ENCODE measurements around the gene PRDX5.

Gene PRDX5

DNA sequence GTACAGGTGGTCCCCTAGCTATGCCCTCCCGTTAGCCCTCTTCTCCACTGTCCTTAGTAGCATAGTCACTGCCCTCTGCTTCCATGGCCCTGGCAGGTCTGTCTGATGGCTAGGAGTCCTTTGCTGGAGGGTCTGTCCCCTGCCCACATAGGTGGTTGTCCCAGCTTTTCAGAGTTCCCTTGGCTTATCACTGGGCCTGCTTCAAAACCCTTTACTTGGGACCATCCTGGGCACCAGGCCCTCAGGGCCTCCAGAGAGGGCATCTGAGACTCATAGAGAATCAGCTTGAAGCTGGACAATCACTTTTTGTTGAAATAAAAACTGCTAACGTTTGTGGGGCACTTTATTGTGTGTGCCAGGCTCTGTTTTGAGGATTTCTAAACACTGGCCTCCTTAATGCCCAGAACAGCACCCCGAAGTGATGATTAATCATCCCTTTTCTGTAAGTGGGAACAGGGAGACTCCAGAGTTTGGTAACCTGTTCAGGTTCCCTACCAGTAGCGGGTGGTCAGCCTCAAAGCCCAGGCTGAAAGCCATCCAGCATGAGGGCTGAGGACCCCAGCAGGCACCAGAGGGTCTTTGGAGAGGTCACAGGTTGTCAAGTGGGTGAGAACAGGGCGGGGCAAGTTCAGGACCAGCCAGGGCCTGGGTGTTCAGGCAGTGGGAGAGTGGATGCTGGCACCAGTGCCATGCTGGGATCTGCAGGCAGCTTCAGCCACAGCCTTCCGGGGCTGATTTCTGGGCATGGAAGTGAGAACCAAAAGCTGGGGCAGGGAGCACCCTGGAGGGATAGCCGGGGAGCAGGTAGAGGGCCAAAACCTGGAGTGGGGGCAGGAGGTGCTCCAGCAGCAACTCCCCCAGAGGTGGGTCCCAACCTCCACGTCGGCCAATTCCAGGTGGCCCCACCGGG is 27.3 kb upstream of the PRDX5 start:
- DNase-seq: no peak

DNA sequence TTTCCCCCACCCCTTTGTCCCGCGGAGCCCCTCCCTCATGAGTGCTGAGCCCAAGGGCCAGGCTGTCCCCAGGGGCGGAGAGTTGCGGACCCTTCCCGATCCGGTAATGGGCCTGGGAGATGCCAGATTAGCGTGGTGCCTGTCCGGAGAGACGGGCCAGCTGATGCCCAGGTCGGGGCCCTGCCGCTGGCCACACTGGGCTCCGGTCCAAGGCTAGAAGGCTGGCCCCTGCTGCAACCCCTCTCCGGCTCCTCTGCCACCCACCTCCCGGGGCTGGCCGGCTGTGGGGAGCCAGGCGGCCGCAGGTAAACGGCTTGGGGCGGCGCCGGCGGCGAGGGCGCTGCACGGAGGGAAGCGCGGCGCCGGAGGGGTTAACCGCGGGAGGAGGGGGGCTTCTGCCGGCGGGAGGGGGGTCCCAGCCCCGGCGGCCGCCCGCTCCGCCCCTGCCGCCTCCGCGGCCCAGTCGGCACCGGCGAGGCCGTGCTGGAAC is 26.6 kb upstream of the PRDX5 start, which contains the start of gene KCNK4:
TSS of gene KCNK4 (plus strand) at position 41 of the 490 bp plus-strand sequence. CDS start 1,717 bp downstream, outside the sequence.
- DNase-seq: no peak

DNA sequence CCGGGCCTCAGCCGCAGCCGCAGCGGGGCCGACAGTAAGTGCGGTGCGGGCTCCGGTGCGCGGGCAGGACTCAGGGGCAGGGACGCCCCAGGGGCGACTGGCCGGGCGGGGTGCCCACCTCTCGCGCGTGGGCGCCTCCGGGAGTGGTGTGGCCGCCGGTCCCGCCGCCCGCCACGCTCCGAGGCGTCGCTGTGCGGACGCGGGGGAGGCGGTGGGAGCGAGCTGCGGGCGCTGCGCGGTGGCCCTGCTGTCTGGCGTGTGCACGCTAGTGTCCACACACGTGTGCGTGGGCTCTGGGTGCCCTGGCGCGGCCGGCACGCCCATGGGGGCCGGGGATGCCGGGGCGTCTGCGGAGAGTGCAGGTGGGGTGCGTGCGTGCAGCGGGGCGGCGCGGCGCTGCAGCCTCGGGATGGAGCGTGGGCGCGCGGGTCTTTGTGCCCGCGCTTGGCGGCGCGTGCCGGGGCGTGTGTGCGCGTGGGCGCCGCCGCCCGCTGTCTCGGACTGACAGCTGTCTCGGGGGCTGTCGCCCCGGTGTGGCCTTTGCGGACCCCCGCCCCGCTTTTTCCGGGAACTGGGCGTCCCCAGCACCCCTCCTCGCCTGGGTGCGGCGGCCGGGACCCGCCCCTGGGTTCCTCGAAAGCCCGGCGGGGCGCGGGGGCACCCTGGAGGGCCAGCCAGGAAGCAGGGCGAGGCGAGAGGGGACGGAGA is 26.0 kb upstream of the PRDX5 start:
- no peak for DNase-seq

DNA sequence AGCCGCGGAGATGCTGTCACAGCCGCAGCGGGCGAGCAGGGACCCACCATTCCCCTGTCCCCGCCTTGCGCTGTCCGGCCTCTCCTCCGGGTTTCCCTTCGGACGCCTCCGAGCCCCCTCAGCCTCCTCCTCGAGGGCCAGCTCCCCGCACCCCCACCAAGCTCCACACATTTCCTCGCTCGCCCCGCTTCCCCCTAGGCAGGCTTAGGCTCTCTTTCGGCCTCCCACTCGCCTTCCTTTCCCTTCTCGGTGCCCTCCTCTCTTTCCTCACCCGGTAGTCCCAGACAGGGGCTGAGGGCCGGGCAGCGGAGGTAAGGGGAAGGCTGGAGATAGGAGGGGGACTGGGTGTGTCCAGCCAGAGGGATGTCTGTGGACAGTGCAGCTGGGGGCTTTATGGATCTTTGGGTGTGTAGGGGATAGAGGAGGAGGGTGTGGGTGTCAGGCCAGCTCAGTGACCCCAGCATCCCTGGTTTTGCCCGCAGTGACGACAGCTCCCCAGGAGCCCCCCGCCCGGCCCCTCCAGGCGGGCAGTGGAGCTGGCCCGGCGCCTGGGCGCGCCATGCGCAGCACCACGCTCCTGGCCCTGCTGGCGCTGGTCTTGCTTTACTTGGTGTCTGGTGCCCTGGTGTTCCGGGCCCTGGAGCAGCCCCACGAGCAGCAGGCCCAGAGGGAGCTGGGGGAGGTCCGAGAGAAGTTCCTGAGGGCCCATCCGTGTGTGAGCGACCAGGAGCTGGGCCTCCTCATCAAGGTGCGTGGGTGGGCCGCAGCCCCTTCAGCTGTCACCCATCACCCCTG is 25.3 kb upstream of the PRDX5 start:
- no peak for DNase-seq

DNA sequence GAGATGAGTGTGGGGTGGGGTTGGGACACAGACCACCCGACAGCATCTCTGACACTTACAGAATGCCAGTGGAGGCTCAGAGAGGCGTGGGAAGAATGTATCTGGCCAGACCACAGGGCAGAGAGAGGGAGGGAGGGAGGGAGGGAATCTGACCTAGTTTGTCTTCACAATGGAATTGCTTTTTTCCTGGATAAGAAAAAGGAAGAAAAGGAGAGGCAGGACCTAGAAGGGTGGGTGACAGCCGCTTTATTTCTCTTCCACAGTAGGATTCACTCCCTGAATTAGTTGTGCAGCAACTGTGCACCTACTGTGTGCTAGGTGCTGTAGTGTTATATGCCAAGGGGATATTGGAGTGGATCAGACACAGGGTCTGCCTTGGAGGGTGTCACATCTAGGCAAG is 23.1 kb upstream of the PRDX5 start:
- DNase-seq: no peak

DNA sequence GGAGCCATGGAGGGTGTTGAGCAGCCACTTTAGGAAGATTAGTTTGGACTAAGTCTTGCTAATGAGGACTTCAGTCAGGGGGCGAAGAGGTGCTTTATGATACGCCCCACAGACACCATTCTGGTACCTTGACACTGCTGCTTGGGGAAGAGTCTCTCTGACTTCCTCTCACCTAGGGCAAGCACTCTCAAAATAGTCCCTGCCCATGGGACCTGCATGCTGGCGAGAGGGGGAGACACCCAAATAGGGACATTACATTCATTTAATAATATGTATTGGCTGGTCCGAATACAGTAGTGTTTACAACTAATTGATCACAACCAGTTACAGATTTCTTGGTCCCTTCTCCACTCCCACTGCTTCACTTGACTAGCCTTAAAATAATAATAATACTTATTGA is 22.2 kb upstream of the PRDX5 start:
- DNase-seq: no peak

DNA sequence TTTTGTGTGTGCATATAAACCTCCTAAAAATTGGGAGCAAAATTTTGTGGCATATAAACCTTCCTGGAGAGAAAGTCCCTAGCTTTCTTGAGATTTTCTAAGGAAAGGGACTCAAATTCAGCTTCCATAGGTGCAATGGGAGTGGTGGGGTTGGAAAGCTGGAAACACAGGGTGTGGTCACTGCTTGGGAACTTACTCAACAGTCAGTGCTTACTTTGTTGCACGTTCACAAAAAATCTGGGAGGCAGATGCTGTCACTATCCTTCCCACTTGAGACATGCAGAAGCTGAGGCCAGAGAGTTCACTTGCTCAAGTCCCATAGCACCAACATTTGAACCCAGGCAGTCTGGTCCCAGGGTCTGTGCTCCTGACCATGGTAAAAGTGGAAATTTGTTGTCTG is 21.7 kb upstream of the PRDX5 start:
- no peak for DNase-seq

DNA sequence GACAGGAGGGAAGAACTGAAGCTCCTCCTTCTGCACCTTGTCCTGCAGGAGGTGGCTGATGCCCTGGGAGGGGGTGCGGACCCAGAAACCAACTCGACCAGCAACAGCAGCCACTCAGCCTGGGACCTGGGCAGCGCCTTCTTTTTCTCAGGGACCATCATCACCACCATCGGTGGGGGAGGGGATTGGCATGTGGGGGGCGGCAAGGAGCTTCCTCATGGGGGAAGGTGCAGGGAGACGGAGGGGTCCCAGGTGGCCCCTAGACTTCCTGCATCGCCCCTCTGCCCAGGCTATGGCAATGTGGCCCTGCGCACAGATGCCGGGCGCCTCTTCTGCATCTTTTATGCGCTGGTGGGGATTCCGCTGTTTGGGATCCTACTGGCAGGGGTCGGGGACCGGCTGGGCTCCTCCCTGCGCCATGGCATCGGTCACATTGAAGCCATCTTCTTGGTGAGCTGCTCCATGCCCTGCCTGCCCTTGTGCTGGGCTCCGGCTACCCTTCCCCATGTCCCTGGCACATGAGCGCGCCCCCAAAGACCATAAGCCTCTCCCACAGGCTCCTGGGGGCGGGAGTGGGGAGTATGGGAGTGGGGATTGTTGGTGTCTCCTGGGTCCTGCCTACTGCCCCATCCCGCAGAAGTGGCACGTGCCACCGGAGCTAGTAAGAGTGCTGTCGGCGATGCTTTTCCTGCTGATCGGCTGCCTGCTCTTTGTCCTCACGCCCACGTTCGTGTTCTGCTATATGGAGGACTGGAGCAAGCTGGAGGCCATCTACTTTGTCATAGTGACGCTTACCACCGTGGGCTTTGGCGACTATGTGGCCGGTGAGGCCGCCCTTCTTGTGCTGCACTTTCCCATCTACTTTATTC is 20.9 kb upstream of the PRDX5 start:
- DNase-seq: no peak

DNA sequence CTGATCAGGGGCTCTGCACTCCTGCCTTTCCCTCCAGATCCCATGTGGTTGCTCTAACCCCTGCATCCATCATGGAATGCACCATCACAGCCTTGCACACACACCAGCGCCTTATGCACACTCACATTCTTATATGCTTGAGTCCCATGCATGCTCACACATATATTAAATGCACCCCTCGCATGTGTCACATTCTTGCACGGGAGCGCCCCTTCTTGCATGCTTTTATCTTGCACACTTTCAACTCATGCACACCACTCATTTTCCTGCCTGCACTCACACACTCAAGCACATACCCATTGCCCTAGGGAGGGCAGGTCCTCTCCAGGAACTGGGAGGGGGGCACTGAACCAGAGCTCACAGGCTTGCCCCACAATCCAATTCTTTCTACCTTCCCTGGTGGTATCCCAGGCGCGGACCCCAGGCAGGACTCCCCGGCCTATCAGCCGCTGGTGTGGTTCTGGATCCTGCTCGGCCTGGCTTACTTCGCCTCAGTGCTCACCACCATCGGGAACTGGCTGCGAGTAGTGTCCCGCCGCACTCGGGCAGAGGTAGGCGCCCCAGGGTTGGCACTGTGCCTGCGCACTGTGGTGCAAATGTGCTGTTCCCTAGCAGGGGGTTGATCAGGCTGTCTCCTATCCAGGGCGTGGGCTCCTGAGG is 20.1 kb upstream of the PRDX5 start:
- no peak for DNase-seq

DNA sequence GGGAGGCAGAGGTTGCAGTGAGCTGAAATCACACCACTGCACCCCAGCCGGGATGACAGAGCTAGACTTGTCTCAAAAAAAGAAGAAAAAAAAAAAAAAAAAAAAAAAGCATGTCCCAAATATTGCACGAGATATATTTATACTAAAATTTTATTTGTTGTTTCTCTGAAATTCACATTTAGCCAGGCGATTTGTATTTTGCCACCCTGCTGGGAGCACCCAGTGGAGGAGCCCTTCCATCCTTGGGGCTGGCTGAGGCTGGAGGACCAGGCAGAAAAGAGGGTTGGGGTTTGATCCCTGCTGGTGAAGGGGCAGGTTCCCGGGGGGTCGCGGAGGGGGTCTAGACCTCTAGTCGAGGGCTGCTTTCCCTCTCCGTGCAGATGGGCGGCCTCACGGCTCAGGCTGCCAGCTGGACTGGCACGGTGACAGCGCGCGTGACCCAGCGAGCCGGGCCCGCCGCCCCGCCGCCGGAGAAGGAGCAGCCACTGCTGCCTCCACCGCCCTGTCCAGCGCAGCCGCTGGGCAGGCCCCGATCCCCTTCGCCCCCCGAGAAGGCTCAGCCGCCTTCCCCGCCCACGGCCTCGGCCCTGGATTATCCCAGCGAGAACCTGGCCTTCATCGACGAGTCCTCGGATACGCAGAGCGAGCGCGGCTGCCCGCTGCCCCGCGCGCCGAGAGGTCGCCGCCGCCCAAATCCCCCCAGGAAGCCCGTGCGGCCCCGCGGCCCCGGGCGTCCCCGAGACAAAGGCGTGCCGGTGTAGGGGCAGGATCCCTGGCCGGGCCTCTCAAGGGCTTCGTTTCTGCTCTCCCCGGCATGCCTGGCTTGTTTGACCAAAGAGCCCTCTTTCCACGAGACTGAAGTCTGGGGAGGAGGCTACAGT is 18.7 kb upstream of the PRDX5 start:
- DNase-seq: no peak

DNA sequence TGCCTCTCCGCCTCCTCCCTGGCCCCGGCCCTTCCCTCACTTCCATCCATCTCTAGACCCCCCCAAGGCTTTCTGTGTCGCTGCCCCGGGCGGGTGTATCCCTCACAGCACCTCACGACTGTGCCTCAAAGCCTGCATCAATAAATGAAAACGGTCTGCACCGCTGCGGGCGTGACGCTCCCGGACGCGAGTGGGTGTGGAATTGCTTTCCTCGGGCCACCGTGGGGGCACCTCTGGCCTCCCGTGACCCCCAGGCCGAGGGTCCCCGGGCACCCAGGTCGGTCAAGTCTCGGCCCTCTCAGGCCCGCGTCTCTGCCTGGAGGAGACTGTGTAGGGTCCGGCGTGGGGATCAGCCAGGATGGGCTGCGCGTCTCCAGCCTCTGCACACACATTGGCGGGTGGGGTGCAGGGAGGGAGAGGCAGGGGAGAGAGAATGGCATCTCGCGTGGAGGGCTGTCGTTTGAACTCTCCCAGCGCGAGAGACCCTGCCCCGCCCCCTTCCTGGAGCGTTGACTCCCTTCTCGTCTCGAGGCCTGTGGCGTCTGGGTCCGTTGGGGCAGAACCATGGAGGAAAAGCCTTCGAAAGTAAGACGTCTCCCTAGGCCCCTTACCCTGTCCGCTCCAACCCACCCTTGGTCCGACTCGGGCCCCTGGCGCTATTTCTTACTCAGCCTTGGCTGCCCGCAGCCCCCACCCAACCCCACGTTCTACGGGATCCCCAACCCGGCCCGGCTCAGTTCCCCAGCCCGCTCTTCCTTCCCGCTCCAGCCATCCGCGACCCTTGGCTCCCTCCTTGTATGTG is 17.9 kb upstream of the PRDX5 start, which contains the start of gene CATSPERZ:
TSS of gene CATSPERZ (plus strand) at position 512 of the 802 bp plus-strand sequence. CDS start at position 565, 53 bp downstream.
- no peak for DNase-seq

DNA sequence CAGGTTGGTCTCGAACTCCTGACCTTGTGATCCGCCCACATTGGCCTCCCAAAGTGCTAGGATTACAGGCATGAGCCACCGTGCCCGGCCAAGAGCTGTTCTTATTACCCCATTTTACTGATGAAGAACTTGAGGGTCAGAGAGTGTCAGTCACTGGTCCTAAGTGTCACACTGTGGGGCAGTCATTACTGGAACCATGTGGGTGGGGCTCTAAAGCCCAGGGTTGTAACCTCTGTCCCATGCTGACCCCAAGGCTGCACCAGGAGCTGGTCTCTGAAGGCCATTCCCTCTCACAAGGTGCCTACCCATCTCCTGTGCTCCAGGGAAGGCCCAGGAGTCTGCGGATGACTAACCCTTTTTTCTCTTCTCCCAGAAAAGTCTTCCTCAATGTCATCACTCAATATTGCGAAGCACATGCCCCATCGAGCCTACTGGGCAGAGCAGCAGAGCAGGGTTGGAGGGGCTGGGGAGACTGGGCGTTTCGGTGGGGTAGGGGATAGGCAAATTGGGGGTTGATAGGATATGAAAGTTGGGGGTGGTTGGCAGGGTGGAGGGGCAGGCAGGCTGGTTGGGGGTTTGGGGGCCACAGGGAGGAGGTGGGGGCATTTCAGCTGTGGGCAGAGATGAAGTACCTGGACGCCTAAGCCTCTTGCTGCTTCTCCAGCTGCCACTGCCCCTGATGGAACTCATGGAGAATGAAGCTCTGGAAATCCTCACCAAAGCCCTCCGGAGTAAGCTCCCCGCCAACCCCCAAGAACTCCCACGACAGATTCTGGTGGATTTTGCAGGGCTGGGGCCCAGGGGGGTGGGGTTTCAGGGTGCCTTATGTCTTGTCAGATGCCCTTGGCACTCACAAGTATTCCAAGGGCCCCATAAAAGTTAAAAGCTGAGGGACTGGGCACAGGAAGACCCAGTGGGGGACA is 14.6 kb upstream of the PRDX5 start:
- DNase-seq: no peak

DNA sequence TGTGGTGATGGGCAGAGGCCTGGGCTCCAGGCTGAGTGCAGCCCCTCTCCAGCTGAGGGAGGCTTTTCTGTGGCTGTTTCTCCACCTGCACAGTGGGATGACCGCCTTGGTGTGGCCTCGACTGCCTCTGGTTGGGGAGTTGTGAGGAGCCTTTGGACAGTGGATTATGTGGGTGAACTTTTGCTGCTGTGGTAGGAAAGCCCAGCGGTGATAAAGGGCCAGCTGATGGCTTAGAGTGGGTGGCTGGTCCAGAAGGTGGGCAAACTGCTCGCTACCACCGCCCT is 13.9 kb upstream of the PRDX5 start:
- no peak for DNase-seq

DNA sequence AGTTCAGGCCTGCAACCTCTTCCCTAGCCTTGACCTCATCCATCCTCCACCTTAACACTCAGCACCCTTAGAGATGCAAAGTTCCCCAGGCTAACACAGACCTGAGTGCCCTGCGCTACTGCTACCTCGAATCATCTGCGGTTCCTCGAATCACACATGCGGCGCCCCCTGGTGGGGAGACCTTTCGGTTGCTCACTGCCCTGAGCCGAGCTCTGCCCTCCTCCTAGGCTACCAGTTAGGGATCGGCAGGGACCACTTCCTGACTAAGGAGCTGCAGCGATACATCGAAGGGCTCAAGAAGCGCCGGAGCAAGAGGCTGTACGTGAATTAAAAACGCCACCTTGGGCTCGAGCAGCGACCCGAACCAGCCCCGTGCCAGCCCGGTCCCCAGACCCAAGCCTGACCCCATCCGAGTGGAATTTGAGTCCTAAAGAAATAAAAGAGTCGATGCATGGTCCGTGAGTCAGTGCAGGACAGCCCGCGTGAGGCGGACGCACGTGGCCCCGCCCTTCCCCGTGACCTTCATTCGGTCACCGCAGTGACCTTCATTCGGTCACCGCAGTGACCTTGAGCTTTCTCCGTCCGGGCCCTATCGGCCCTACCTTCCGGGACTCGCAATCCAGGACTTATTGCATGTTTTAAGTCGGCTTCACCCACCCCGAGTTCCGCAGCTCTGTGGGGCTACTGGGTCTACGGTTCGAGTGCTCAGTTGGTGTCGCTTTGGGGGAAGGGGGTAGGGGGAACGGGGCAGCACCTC is 13.4 kb upstream of the PRDX5 start:
- DNase-seq: peak; percentile 99

DNA sequence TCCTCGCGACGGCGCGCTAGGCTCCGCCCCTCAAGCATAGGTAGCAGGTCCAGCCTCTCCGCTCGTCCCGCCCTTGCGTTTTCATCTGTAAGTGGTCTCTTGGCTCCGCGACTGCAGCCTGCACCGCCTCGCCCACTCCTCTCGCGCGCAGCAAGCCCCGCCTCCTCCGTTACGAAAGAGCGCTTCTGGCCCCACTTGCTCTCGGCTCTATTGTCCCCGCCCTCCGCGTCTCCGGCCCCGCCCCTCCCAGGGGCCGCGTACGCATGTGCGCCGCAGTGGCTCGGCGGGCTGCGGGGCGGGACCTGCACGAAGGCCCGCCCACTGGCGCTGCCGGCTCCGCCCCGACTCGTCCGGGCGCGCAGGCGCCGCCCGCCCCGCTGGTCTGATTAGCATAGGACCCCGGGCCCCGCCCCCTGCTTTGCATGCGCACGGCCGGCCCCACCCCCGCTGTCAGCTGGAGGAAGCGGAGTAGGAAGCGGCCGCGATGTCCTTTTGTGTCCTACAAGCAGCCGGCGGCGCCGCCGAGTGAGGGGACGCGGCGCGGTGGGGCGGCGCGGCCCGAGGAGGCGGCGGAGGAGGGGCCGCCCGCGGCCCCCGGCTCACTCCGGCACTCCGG is 12.7 kb upstream of the PRDX5 start, which contains the start of gene ESRRA:
TSS of gene ESRRA (plus strand) at position 450 of the 616 bp plus-strand sequence. CDS start 1,656 bp downstream, outside the sequence.
- DNase-seq: peak; percentile 99

DNA sequence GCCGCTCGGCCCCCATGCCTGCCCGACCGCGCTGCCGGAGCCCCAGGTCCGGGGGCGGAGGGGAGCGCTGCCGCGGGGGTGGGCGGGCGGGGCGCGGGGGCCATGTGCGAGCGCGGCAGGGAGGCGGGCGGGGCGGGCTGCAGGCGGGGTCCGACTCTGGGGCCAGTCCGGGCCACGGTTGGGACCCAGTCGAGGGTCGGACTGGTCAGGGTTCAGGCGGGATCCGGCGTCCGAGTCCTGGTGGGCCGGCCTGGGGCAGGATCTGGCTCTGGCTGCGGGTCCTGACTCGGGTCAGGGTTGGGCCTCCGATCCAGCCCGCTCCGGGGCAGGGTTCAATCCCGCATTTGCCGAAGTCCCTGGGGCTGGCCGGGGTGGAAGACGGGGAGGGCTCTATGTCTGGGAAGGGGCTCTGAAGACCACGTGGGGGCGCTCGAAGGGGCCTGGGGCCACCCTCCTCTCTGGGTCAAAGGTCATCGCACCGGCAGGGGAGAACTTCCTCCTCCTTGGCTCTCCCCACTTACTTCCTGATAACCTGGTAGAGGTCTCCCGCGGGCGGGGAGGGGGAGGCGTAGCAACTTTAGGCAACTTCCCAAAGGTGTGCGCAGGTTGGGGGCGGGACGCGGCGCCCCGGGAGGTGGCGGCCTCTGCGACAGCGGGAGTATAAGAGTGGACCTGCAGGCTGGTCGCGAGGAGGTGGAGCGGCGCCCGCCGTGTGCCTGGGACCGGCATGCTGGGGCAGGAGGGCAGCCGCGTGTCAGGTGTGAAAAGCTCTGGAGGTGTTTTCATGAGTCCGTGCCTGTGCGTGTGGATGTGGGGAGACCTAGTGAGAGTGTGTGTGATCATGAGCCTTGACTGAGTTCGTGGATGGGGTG is 12.0 kb upstream of the PRDX5 start:
- DNase-seq: peak; percentile 84
